Renal cortical epithelial cell (primary cell): ENCODE measurements around the gene LBP. TPM values are rescaled to one million over a fixed set of nuclear protein-coding genes. Genes with fewer than 3 reads are reported as not detected.
"Not testable (repeated sequence)": the region's sequence is repeated elsewhere in the genome, so short reads cannot be mapped to it uniquely, and the experiment has no call there.

Experiments used
- DNase-seq: peaks from one replicate; pipeline ENCODE4 v3.0.0-alpha.2; 2011; ENCODE audit warnings: low read depth
- total RNA-seq: library from RNA; depleted of rRNA; stranded (reverse); fragments of >200 nt; gene quantifications from 2 replicates; pipeline ENCODE4 v1.2.3, GENCODE V29; 2014

Gene LBP
- total RNA-seq, 1 donor from 2014 or later: 12.6 TPM

GRCh38 chr20:38350879-38351775 lies 4.8 kb downstream of the LBP start:
- DNase-seq: no peak

GRCh38 chr20:38353316-38353715 lies 7.0 kb downstream of the LBP start:
- DNase-seq: peak; percentile 77

GRCh38 chr20:38354227-38354626 lies 7.9 kb downstream of the LBP start:
- DNase-seq: no peak

GRCh38 chr20:38355161-38356012 lies 9.1 kb downstream of the LBP start:
- DNase-seq: no peak

- DNase-seq: no peak
These were observed 11.4 kb downstream of the LBP start for GRCh38 chr20:38357653-38358207.

- DNase-seq: no peak
These were observed 12.3 kb downstream of the LBP start for GRCh38 chr20:38358556-38358955.

GRCh38 chr20:38363004-38363747 lies 16.9 kb downstream of the LBP start:
- DNase-seq: no peak

- DNase-seq: no peak
These were observed 23.1 kb downstream of the LBP start for GRCh38 chr20:38369389-38369788.

GRCh38 chr20:38372806-38373205 lies 26.5 kb downstream of the LBP start:
- DNase-seq: no peak

GRCh38 chr20:38373231-38373867 lies 27.1 kb downstream of the LBP start:
- no peak for DNase-seq

- DNase-seq: no peak
These were observed 27.6 kb downstream of the LBP start for GRCh38 chr20:38373898-38374297.

- no peak for DNase-seq
These were observed 30.9 kb downstream of the LBP start for GRCh38 chr20:38377039-38377685.

- not testable (repeated sequence) for DNase-seq
These were observed 31.6 kb downstream of the LBP start for GRCh38 chr20:38377838-38378237.

- no peak for DNase-seq
These were observed 36.9 kb downstream of the LBP start for GRCh38 chr20:38383147-38383546.

GRCh38 chr20:38386004-38386403 lies 39.7 kb downstream of the LBP start:
- DNase-seq: no peak

- no peak for DNase-seq
These were observed 40.6 kb downstream of the LBP start for GRCh38 chr20:38386851-38387250.

- peak; percentile 8 for DNase-seq
These were observed 41.7 kb downstream of the LBP start for GRCh38 chr20:38387953-38388352.

- DNase-seq: no peak
These were observed 46.1 kb downstream of the LBP start for GRCh38 chr20:38392356-38392755.

- no peak for DNase-seq
These were observed 47.0 kb downstream of the LBP start for GRCh38 chr20:38393259-38393658.

- peak; percentile 65 for DNase-seq
These were observed 48.9 kb downstream of the LBP start for GRCh38 chr20:38395165-38395564.
